NT2/D1 (cell line): Measurements from ENCODE around the gene SELENBP1.
A peak's percentile ranks its signal among the peaks of the same experiment; 100 is the strongest.

ENCODE experiments used
- DNase-seq: peaks from one replicate; pipeline ENCODE4 v3.0.0-alpha.2; 2011; ENCODE audit warnings: low read depth, low spot score
- H3K27me3 ChIP-seq: 2 replicates; pipeline ENCODE4 v1.6.0; 2011; ENCODE audit warnings: mild to moderate bottlenecking; ENCODE audit not compliant: insufficient read length, insufficient read depth
- H3K36me3 ChIP-seq: 2 replicates; pipeline ENCODE4 v1.6.1; 2011; ENCODE audit warnings: mild to moderate bottlenecking, low read length, mixed read lengths; ENCODE audit not compliant: insufficient read depth, insufficient read length
- H3K4me1 ChIP-seq: 2 replicates; pipeline ENCODE4 v1.5.1; 2011; ENCODE audit not compliant: insufficient read depth, insufficient read length
- H3K4me3 ChIP-seq: 2 replicates; pipeline ENCODE4 v1.5.1; 2011; ENCODE audit warnings: low read depth; ENCODE audit not compliant: insufficient read length
- H3K9ac ChIP-seq: 2 replicates; pipeline ENCODE4 v1.6.0; 2011; ENCODE audit warnings: low read depth; ENCODE audit not compliant: insufficient read length
- H3K9me3 ChIP-seq: 2 replicates; pipeline ENCODE4 v1.5.1; 2011; ENCODE audit warnings: mild to moderate bottlenecking, low read length; ENCODE audit not compliant: insufficient read depth
- SUZ12 ChIP-seq: IDR thresholded peaks from 2 replicates; pipeline ENCODE4 v1.6.1; 2011; ENCODE audit not compliant: insufficient read length, insufficient read depth; ENCODE audit errors: extremely low read depth
- YY1 ChIP-seq: IDR thresholded peaks from 2 replicates; pipeline ENCODE4 v1.6.1; 2011; ENCODE audit not compliant: insufficient read length, insufficient read depth
- ZNF274 ChIP-seq: IDR thresholded peaks from 2 replicates; pipeline ENCODE4 v1.6.1; 2011; ENCODE audit warnings: mild to moderate bottlenecking, low read depth, low read length

SELENBP1 gene

GRCh38 chr1:151372058-151372934 is at the start of gene SELENBP1:
TSS of gene SELENBP1 (minus strand) at chr1:151372705. CDS start at chr1:151372641, 64 bp downstream.
- TF ChIP-seq YY1 = no peak
- no peak for TF ChIP-seq ZNF274
- no peak for TF ChIP-seq SUZ12
- H3K9ac ChIP-seq = peak within 1 kb of the TSS; percentile 78
- peak; percentile 62 for DNase-seq

GRCh38 chr1:151419819-151420218 is 47.3 kb upstream of the SELENBP1 start:
- TF ChIP-seq SUZ12 (no peak), ZNF274 (no peak), YY1 (no peak)
- no peak for DNase-seq
- Histone ChIP-seq H3K4me3 (no peak overlapping the region), H3K36me3 (peaks cover 86% of the 10 kb centered on the region), H3K27me3 (no peaks in the 10 kb centered on the region), H3K9me3 (no peaks in the 10 kb centered on the region), H3K4me1 (no peaks in the 10 kb centered on the region), H3K9ac (no peak overlapping the region)

More at GRCh38 chr1:151372058-151372934, at the start of gene SELENBP1:
- Histone ChIP-seq H3K36me3 (peaks cover 26% of the 10 kb centered on the region), H3K4me3 (peak within 1 kb of the TSS; percentile 39), H3K9me3 (no peaks in the 10 kb centered on the region), H3K27me3 (no peaks in the 10 kb centered on the region), H3K4me1 (peaks cover 25% of the 10 kb centered on the region)

GRCh38 chr1:151418081-151418480 is 45.6 kb upstream of the SELENBP1 start:
- no peaks in the 10 kb centered on the region for H3K27me3 ChIP-seq
- H3K4me3 ChIP-seq = no peak overlapping the region
- no peak overlapping the region for H3K9ac ChIP-seq
- H3K9me3 ChIP-seq = no peaks in the 10 kb centered on the region
- no peak for TF ChIP-seq ZNF274
- no peak for TF ChIP-seq SUZ12
- TF ChIP-seq YY1 = no peak
- no peak for DNase-seq
- no peaks in the 10 kb centered on the region for H3K4me1 ChIP-seq
- H3K36me3 ChIP-seq = peaks cover 83% of the 10 kb centered on the region

GRCh38 chr1:151416231-151416630 is 43.7 kb upstream of the SELENBP1 start:
- Histone ChIP-seq H3K4me3 (no peak overlapping the region), H3K4me1 (no peaks in the 10 kb centered on the region), H3K36me3 (peaks cover 83% of the 10 kb centered on the region), H3K9ac (no peak overlapping the region), H3K9me3 (no peaks in the 10 kb centered on the region), H3K27me3 (no peaks in the 10 kb centered on the region)
- TF ChIP-seq ZNF274 (no peak), YY1 (no peak), SUZ12 (no peak)
- DNase-seq = no peak

- peaks cover 93% of the 10 kb centered on the region for H3K36me3 ChIP-seq
- H3K9me3 ChIP-seq = no peaks in the 10 kb centered on the region
- no peak for TF ChIP-seq ZNF274
- no peak for TF ChIP-seq YY1
- TF ChIP-seq SUZ12 = no peak
- no peak overlapping the region for H3K4me3 ChIP-seq
- no peak overlapping the region for H3K9ac ChIP-seq
- no peaks in the 10 kb centered on the region for H3K4me1 ChIP-seq
- H3K27me3 ChIP-seq = no peaks in the 10 kb centered on the region
- no peak for DNase-seq
Measured at GRCh38 chr1:151411884-151412283, 39.4 kb upstream of the SELENBP1 start.

GRCh38 chr1:151408891-151409290 is 36.4 kb upstream of the SELENBP1 start:
- Histone ChIP-seq H3K9ac (no peak overlapping the region), H3K4me3 (no peak overlapping the region), H3K4me1 (no peaks in the 10 kb centered on the region), H3K27me3 (no peaks in the 10 kb centered on the region), H3K9me3 (no peaks in the 10 kb centered on the region), H3K36me3 (peaks cover 95% of the 10 kb centered on the region)
- TF ChIP-seq ZNF274 (no peak), SUZ12 (no peak)
- DNase-seq = no peak

- DNase-seq = no peak
- TF ChIP-seq ZNF274 = no peak
- Histone ChIP-seq H3K9ac (no peak overlapping the region), H3K27me3 (no peaks in the 10 kb centered on the region), H3K9me3 (no peaks in the 10 kb centered on the region), H3K4me3 (no peak overlapping the region), H3K36me3 (peaks cover 97% of the 10 kb centered on the region), H3K4me1 (no peaks in the 10 kb centered on the region)
Measured at GRCh38 chr1:151407304-151407703, 34.8 kb upstream of the SELENBP1 start.
